ENCODE measurements around the gene KCNK17.

The KCNK17 gene

GRCh38 chr6:39314273-39314795 lies at the start of gene KCNK17:
TSS of gene KCNK17 (minus strand) at chr6:39314419. CDS start at chr6:39314320, 99 bp downstream.
- Histone ChIP-seq H3K9me3 (ENCODE audit: control insufficient read depth, insufficient read depth, low read length) (no peaks in the 10 kb centered on the region), H3K4me3 (ENCODE audit: low read depth, low read length) (peak within 1 kb of the TSS; percentile 64), H3K4me1 (ENCODE audit: control insufficient read depth, insufficient read depth, low read length) (no peaks in the 10 kb centered on the region), H3K36me3 (ENCODE audit: control insufficient read depth, insufficient read depth, low read length) (no peaks in the 10 kb centered on the region), H3K27me3 (ENCODE audit: control insufficient read depth, insufficient read depth, low read length) (peaks cover 55% of the 10 kb centered on the region), H3K9ac (ENCODE audit: low read depth, low read length) (peak within 1 kb of the TSS; percentile 20; the same call in 1 of the 2 replicates), H3K27ac (ENCODE audit: low read depth, low read length) (no peak within 1 kb of the TSS)

DNA sequence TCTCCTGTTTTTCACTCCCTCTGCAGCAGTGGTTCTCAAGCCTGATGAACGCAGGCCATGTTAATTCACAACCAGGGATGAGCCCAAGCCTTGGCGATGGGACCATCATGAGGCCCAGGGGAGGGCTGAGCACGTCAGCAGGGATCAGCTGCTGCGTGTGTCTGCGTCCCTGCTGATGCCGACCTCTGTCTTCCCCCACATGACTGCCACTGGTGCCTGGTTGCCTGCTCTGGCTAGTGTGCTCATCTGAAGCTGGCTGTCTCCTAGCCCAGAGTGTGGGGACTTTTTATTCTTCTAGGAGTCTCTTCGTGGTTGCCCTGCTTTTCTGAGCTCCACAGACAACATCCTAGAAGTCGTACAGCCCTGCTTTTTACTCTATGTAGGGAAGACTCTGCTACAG lies 49.1 kb upstream of the KCNK17 start:
- Histone ChIP-seq H3K27me3 (ENCODE audit: control insufficient read depth, insufficient read depth, low read length) (no peaks in the 10 kb centered on the region), H3K36me3 (ENCODE audit: control insufficient read depth, insufficient read depth, low read length) (no peaks in the 10 kb centered on the region), H3K4me1 (ENCODE audit: control insufficient read depth, insufficient read depth, low read length) (peaks cover 6% of the 10 kb centered on the region; the same call in 1 of the 2 replicates), H3K4me3 (ENCODE audit: low read depth, low read length) (no peak overlapping the region), H3K9ac (ENCODE audit: low read depth, low read length) (no peak overlapping the region), H3K27ac (ENCODE audit: low read depth, low read length) (no peak overlapping the region), H3K9me3 (ENCODE audit: control insufficient read depth, insufficient read depth, low read length) (no peaks in the 10 kb centered on the region)

DNA sequence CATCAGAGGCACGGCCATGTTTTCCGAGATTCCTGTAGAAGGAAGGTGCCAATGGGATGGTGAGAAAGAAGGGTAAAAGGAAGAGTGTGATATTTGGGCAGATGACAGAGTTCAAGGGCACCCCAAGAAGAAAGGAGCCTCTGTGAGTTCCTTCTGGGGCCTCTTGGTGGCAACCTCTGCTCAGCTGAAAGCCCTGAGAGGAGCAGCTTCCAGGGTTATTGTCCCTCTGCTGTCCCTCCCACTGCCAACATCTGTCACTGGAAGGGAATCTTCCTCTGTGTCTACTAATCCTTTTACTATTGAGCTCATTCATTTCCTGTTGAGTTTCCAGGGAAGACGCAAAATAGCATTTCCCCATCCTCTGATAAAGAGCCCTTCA lies 48.3 kb upstream of the KCNK17 start:
- Histone ChIP-seq H3K9ac (ENCODE audit: low read depth, low read length) (no peak overlapping the region), H3K4me1 (ENCODE audit: control insufficient read depth, insufficient read depth, low read length) (peaks cover 6% of the 10 kb centered on the region; the same call in 1 of the 2 replicates), H3K27me3 (ENCODE audit: control insufficient read depth, insufficient read depth, low read length) (no peaks in the 10 kb centered on the region), H3K4me3 (ENCODE audit: low read depth, low read length) (no peak overlapping the region), H3K9me3 (ENCODE audit: control insufficient read depth, insufficient read depth, low read length) (no peaks in the 10 kb centered on the region), H3K27ac (ENCODE audit: low read depth, low read length) (no peak overlapping the region), H3K36me3 (ENCODE audit: control insufficient read depth, insufficient read depth, low read length) (no peaks in the 10 kb centered on the region)

DNA sequence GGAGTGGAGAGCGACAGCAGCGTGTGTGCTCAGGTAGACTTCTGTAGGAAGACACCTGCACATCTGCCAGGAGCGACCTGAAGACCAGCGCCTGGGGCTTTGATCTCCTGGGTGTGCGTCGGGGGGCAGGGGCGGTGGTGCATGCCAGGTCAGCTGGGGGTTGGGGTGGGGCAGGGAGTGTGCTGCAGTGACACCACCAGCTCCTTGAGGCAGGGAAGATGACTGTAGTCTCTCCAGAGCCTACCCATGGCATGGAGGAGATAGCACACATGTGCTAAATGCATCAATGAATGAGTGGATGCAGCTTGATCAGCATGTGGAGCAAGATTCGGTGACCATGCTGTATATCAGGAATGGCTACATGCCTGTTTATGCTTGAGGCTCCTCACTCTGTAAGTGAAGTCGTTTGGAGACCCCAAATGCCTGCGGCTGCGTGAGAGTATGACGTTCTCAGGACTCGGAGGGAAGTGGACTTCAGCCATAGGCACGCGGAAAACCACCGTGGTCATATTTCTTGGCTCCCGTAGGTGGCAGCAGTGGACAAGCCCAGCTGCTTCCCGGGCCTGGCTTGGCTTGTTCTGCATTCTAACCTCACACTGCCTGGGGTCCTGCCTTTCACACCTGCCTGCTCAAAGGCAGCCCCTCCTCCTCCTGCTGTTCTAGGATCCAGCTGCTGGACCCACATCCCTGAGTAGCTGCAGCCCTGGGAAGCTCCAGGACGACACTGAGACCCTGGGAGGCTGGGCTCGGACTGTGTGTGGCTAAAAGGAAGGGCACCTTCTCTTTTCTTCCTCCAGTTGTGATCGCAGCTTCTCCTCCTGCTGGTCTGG lies 47.7 kb upstream of the KCNK17 start:
- no peak overlapping the region for H3K4me3 ChIP-seq (ENCODE audit: low read depth, low read length)
- no peaks in the 10 kb centered on the region for H3K36me3 ChIP-seq (ENCODE audit: control insufficient read depth, insufficient read depth, low read length)
- peaks cover 6% of the 10 kb centered on the region; the same call in 1 of the 2 replicates for H3K4me1 ChIP-seq (ENCODE audit: control insufficient read depth, insufficient read depth, low read length)
- H3K9me3 ChIP-seq (ENCODE audit: control insufficient read depth, insufficient read depth, low read length) = no peaks in the 10 kb centered on the region
- no peak overlapping the region for H3K27ac ChIP-seq (ENCODE audit: low read depth, low read length)
- H3K9ac ChIP-seq (ENCODE audit: low read depth, low read length) = no peak overlapping the region
- H3K27me3 ChIP-seq (ENCODE audit: control insufficient read depth, insufficient read depth, low read length) = no peaks in the 10 kb centered on the region

GRCh38 chr6:39360378-39360777 lies 46.2 kb upstream of the KCNK17 start:
- H3K27me3 ChIP-seq (ENCODE audit: control insufficient read depth, insufficient read depth, low read length) = no peaks in the 10 kb centered on the region
- H3K9ac ChIP-seq (ENCODE audit: low read depth, low read length) = no peak overlapping the region
- no peaks in the 10 kb centered on the region for H3K36me3 ChIP-seq (ENCODE audit: control insufficient read depth, insufficient read depth, low read length)
- peaks cover 6% of the 10 kb centered on the region; the same call in 1 of the 2 replicates for H3K4me1 ChIP-seq (ENCODE audit: control insufficient read depth, insufficient read depth, low read length)
- no peak overlapping the region for H3K27ac ChIP-seq (ENCODE audit: low read depth, low read length)
- H3K4me3 ChIP-seq (ENCODE audit: low read depth, low read length) = no peak overlapping the region
- no peaks in the 10 kb centered on the region for H3K9me3 ChIP-seq (ENCODE audit: control insufficient read depth, insufficient read depth, low read length)

DNA sequence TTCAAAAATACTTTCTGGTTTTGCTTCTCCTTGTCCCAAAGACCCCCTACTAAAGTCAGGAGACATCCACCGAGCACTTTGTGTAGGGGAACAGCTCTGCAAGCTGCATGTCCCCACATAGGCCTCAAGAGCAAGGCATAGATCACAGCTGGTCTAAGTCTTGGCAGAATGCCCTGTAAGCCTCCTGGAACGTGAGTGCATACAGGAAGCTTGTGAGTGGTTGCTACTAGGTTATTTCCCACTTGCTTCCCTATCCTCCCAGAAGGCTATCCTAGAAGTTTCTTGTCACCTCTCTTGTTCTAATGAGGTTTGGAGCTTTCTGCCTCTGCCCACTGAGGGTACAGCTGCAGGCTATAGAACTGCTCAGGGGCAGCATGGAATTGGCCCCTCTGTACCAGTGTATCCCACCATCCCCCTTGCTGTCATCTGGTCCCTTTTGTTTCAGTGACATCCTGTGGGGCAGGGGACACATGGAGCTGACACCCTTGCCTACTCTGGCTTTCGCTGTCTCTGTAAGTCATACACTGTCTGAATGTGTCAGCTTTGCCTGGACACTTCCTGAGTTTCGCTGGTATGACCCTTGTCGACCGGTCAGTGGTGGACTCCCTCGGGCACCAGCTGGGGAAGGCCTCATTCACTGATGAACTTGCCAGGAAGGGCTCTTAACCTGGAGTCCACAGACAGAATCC lies 43.9 kb upstream of the KCNK17 start:
- H3K4me1 ChIP-seq (ENCODE audit: control insufficient read depth, insufficient read depth, low read length) = peaks cover 6% of the 10 kb centered on the region; the same call in 1 of the 2 replicates
- no peak overlapping the region for H3K4me3 ChIP-seq (ENCODE audit: low read depth, low read length)
- H3K27me3 ChIP-seq (ENCODE audit: control insufficient read depth, insufficient read depth, low read length) = no peaks in the 10 kb centered on the region
- no peak overlapping the region for H3K27ac ChIP-seq (ENCODE audit: low read depth, low read length)
- H3K9ac ChIP-seq (ENCODE audit: low read depth, low read length) = no peak overlapping the region
- no peaks in the 10 kb centered on the region for H3K36me3 ChIP-seq (ENCODE audit: control insufficient read depth, insufficient read depth, low read length)
- H3K9me3 ChIP-seq (ENCODE audit: control insufficient read depth, insufficient read depth, low read length) = no peaks in the 10 kb centered on the region

DNA sequence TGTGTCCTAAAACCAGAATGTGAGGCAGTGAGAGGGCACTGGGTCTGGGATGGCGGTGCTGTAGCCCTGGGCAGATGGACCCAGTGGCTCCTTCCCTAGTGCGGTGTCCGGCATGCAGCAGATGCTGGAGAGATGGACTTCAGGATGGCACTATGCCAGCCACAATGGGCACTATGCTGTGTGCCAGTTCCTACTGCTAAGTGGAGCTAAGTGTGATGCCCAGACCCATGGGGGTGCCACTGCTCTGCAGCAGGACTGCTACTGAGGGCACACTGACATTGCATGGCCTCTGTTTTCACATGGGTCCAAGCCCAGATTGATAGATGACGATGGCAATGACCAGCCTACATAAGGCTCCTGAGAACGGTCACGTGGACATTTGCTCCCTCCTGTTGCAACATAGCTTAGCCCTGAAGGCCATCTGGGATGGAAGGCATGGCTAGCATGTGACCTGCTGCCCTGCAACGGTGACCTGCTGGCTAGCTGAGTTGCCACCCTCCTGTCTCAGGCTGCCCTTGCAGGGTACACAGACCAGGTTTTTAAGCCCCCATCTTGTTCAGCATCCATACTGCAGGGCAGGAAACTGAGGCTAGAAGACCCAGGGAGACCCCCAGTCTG lies 39.6 kb upstream of the KCNK17 start:
- Histone ChIP-seq H3K36me3 (ENCODE audit: control insufficient read depth, insufficient read depth, low read length) (no peaks in the 10 kb centered on the region), H3K27me3 (ENCODE audit: control insufficient read depth, insufficient read depth, low read length) (no peaks in the 10 kb centered on the region), H3K9ac (ENCODE audit: low read depth, low read length) (no peak overlapping the region), H3K4me3 (ENCODE audit: low read depth, low read length) (no peak overlapping the region), H3K9me3 (ENCODE audit: control insufficient read depth, insufficient read depth, low read length) (no peaks in the 10 kb centered on the region), H3K27ac (ENCODE audit: low read depth, low read length) (no peak overlapping the region), H3K4me1 (ENCODE audit: control insufficient read depth, insufficient read depth, low read length) (no peaks in the 10 kb centered on the region)

DNA sequence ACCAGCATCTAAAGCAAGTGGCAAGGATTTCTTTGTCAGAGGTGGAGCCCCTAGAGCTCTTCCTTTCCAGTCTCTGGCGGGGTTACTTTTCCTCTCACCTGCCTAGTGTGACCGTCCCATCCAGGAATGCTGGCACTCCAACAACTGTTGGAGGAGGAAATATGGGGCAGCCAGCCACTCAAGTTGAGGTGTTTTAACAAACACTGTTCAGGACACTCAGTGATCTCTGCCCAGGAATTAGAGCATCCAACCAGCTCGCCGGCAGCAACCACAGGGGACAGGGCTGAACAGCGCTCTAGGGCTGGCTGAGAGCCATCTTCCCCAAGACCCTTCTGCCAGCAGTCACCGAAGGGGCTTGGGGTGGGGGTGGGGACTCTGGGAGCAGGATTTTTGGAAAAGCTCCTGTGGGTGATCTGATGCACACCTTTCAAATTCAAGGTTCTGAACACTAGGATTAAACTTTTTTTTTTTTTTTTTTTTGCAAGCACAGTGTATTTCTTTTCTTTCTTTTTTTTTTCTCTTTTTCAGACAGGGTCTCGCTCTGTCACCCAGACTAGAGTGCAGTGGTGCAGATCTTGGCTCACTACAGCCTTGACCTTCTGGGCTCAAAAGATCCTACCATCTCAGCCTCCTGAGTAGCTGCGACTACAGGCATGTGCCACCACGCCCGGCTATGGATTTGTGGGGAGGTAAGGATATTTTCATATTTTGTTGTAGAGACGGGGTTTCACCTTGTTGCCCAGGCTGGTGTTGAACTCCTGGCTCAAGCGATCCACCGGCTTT lies 36.7 kb upstream of the KCNK17 start:
- Histone ChIP-seq H3K4me1 (ENCODE audit: control insufficient read depth, insufficient read depth, low read length) (no peaks in the 10 kb centered on the region), H3K36me3 (ENCODE audit: control insufficient read depth, insufficient read depth, low read length) (no peaks in the 10 kb centered on the region), H3K4me3 (ENCODE audit: low read depth, low read length) (no peak overlapping the region), H3K9me3 (ENCODE audit: control insufficient read depth, insufficient read depth, low read length) (no peaks in the 10 kb centered on the region), H3K9ac (ENCODE audit: low read depth, low read length) (no peak overlapping the region), H3K27ac (ENCODE audit: low read depth, low read length) (no peak overlapping the region), H3K27me3 (ENCODE audit: control insufficient read depth, insufficient read depth, low read length) (no peaks in the 10 kb centered on the region)

GRCh38 chr6:39348740-39349139 lies 34.5 kb upstream of the KCNK17 start:
- no peak overlapping the region for H3K4me3 ChIP-seq (ENCODE audit: low read depth, low read length)
- no peaks in the 10 kb centered on the region for H3K27me3 ChIP-seq (ENCODE audit: control insufficient read depth, insufficient read depth, low read length)
- H3K9ac ChIP-seq (ENCODE audit: low read depth, low read length) = no peak overlapping the region
- no peaks in the 10 kb centered on the region for H3K36me3 ChIP-seq (ENCODE audit: control insufficient read depth, insufficient read depth, low read length)
- no peak overlapping the region for H3K27ac ChIP-seq (ENCODE audit: low read depth, low read length)
- no peaks in the 10 kb centered on the region for H3K9me3 ChIP-seq (ENCODE audit: control insufficient read depth, insufficient read depth, low read length)
- peaks cover 6% of the 10 kb centered on the region for H3K4me1 ChIP-seq (ENCODE audit: control insufficient read depth, insufficient read depth, low read length)

DNA sequence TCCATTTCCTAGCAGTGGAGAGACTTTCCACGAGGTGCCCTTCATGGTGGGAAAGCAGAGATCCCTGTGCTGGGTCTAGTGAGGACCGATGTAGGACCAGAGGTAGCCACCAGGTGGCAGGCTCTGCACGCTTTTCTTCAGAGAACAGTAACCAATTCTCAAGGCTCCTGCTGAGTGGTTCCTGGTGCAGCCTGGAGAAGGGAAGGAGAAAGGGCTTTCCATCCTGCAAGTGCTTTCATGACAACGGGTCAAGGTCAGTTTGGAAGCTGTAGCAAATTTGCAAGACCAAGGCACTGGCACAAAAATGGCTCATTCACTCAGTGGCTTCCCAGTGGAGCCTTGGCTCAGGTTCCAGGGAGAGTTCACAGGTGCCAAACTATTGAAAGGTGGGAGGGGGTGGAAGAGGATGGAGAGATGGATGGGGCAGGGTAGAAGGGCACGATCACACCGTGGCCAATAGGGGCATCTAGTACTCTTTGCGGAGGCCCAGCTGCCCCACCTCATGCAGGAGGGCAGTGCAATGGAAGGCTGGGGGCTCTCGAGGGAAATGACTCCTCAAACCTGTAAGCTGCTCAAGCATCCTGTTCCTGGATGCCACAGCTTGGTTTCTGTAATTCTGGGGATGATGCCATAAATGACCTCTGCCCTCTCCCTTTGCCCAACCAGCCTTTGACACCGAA lies 33.8 kb upstream of the KCNK17 start:
- Histone ChIP-seq H3K36me3 (ENCODE audit: control insufficient read depth, insufficient read depth, low read length) (no peaks in the 10 kb centered on the region), H3K4me1 (ENCODE audit: control insufficient read depth, insufficient read depth, low read length) (peaks cover 12% of the 10 kb centered on the region), H3K27me3 (ENCODE audit: control insufficient read depth, insufficient read depth, low read length) (no peaks in the 10 kb centered on the region), H3K27ac (ENCODE audit: low read depth, low read length) (no peak overlapping the region), H3K9me3 (ENCODE audit: control insufficient read depth, insufficient read depth, low read length) (no peaks in the 10 kb centered on the region), H3K9ac (ENCODE audit: low read depth, low read length) (no peak overlapping the region), H3K4me3 (ENCODE audit: low read depth, low read length) (no peak overlapping the region)

Measured in HUES48 (cell line).